GM19452 (cell line): ENCODE data around the gene SRSF1.
A peak's percentile ranks its signal among the peaks of the same experiment; 100 is the strongest.

Experiments
- ATAC-seq: cut with Tn5 transposase; IDR thresholded peaks from one replicate; pipeline ENCODE4 v1.9.1; 2021; ENCODE audit not compliant: unreplicated experiment

The SRSF1 gene

GRCh38 chr17:58019521-58019920 is 12.5 kb upstream of the SRSF1 start:
- ATAC-seq: no peak

- no peak for ATAC-seq
These were observed 12.0 kb upstream of the SRSF1 start for GRCh38 chr17:58019039-58019438.

- no peak for ATAC-seq
These were observed 3.2 kb upstream of the SRSF1 start for GRCh38 chr17:58010067-58010799.

- peak; percentile 31 for ATAC-seq
These were observed 998 bp upstream of the SRSF1 start for GRCh38 chr17:58007781-58008706.

GRCh38 chr17:58006560-58006923 is 504 bp downstream of the SRSF1 start:
- ATAC-seq: no peak

- no peak for ATAC-seq
These were observed 1.1 kb downstream of the SRSF1 start for GRCh38 chr17:58005728-58006559.

- no peak for ATAC-seq
These were observed 1.9 kb downstream of the SRSF1 start for GRCh38 chr17:58005031-58005727.

- ATAC-seq: no peak
These were observed 3.0 kb downstream of the SRSF1 start for GRCh38 chr17:58004060-58004459.

- ATAC-seq: no peak
These were observed 4.1 kb downstream of the SRSF1 start for GRCh38 chr17:58002973-58003372.

- no peak for ATAC-seq
These were observed 4.7 kb downstream of the SRSF1 start for GRCh38 chr17:58002154-58002948.

- no peak for ATAC-seq
These were observed 5.5 kb downstream of the SRSF1 start for GRCh38 chr17:58001461-58002124.

- peak; percentile 56 for ATAC-seq
These were observed 7.5 kb downstream of the SRSF1 start for GRCh38 chr17:57999496-58000017.

- no peak for ATAC-seq
These were observed 8.0 kb downstream of the SRSF1 start for GRCh38 chr17:57999010-57999495.

- no peak for ATAC-seq
These were observed 9.8 kb downstream of the SRSF1 start for GRCh38 chr17:57997085-57997809.

- ATAC-seq: peak; percentile 70
These were observed 11.7 kb downstream of the SRSF1 start for GRCh38 chr17:57995076-57995956.

GRCh38 chr17:57994436-57994835 is 12.6 kb downstream of the SRSF1 start:
- no peak for ATAC-seq
